Brain microvascular endothelial cell (primary cell): ENCODE results near the gene THADA.

Source experiments
- DNase-seq: peaks from one replicate; pipeline ENCODE4 v3.0.0-alpha.2; 2020
- H3K27ac ChIP-seq: fragments of 250-450 bp; sonication (Bioruptor Pico); 2 replicates; pipeline ENCODE4 v1.5.1; 2020; ENCODE audit warnings: mild to moderate bottlenecking, moderate library complexity
- H3K27me3 ChIP-seq: fragments of 250-450 bp; sonication (Bioruptor Pico); replicated peaks from 2 replicates; pipeline ENCODE4 v1.5.1; 2020; ENCODE audit warnings: mild to moderate bottlenecking
- H3K36me3 ChIP-seq: fragments of 250-450 bp; sonication (Bioruptor Pico); replicated peaks from 2 replicates; pipeline ENCODE4 v1.5.1; 2020; ENCODE audit warnings: mild to moderate bottlenecking
- H3K4me3 ChIP-seq: 2 replicates; pipeline ENCODE4 v1.5.1; 2011; ENCODE audit warnings: low read depth, mild to moderate bottlenecking, control low read depth, low read length, moderate library complexity
- CTCF ChIP-seq: IDR thresholded peaks from 2 replicates; pipeline ENCODE4 v1.5.1; 2011; ENCODE audit warnings: low read depth, mild to moderate bottlenecking, moderate library complexity, low read length, control low read depth, inconsistent platforms; ENCODE audit errors: missing control alignments
- in situ Hi-C: cut with HindIII; loops from 2 replicates; pipeline ENCODE4 v1.10.0; 2017; ENCODE audit warnings: low sequenced_read_pairs, low pct_ligation_motif_present

Gene THADA

GRCh38 chr2:43206602-43207001 lies 389.2 kb downstream of the THADA start:
- Histone ChIP-seq H3K27me3 (no peaks in the 10 kb centered on the region), H3K27ac (no peak overlapping the region), H3K4me3 (no peak overlapping the region), H3K36me3 (no peaks in the 10 kb centered on the region)
- in situ Hi-C loops, result no loop called here
- no peak for TF ChIP-seq CTCF
- no peak for DNase-seq

GRCh38 chr2:43203373-43203772 lies 392.5 kb downstream of the THADA start:
- Histone ChIP-seq H3K27ac (no peak overlapping the region), H3K36me3 (no peaks in the 10 kb centered on the region), H3K27me3 (no peaks in the 10 kb centered on the region), H3K4me3 (no peak overlapping the region)
- no peak for TF ChIP-seq CTCF
- DNase-seq, result no peak
- in situ Hi-C loops, result no loop called here

- DNase-seq, result no peak
- H3K27ac ChIP-seq, result no peak overlapping the region
- no peaks in the 10 kb centered on the region for H3K36me3 ChIP-seq
- in situ Hi-C loops, result no loop called here
- no peaks in the 10 kb centered on the region for H3K27me3 ChIP-seq
- H3K4me3 ChIP-seq, result no peak overlapping the region
- no peak for TF ChIP-seq CTCF
Observed at GRCh38 chr2:43202289-43202688, 393.5 kb downstream of the THADA start.

- H3K4me3 ChIP-seq, result no peak overlapping the region
- H3K27me3 ChIP-seq, result no peaks in the 10 kb centered on the region
- no peaks in the 10 kb centered on the region for H3K36me3 ChIP-seq
- no peak overlapping the region for H3K27ac ChIP-seq
- no peak for DNase-seq
- TF ChIP-seq CTCF, result no peak
- in situ Hi-C loops, result no loop called here
Observed at GRCh38 chr2:43201497-43201896, 394.3 kb downstream of the THADA start.

- H3K27ac ChIP-seq, result no peak overlapping the region
Observed at GRCh38 chr2:43201016-43201415, 394.8 kb downstream of the THADA start.

More at GRCh38 chr2:43201016-43201415, 394.8 kb downstream of the THADA start:
- no peak for DNase-seq
- H3K4me3 ChIP-seq, result no peak overlapping the region
- no peaks in the 10 kb centered on the region for H3K27me3 ChIP-seq
- in situ Hi-C loops, result no loop called here
- no peak for TF ChIP-seq CTCF
- H3K36me3 ChIP-seq, result no peaks in the 10 kb centered on the region
